Smooth muscle cell (in vitro differentiated cells): ENCODE measurements around the gene STXBP5. TPM values are rescaled to one million over a fixed set of nuclear protein-coding genes. Genes with fewer than 3 reads are reported as not detected.

Experiments
- DNase-seq: peaks from one replicate; lab custom pipeline; 2025; ENCODE audit not compliant: unreplicated experiment; lab: John Stamatoyannopoulos, UW
- H2AFZ ChIP-seq: fragments of 200-600 bp; sonication (generic); 2 replicates; pipeline ENCODE4 v1.6.0; 2016; ENCODE audit warnings: antibody characterized with exemption, low read depth, mild to moderate bottlenecking
- H3F3A ChIP-seq: fragments of 200-600 bp; sonication (generic); 2 replicates; pipeline ENCODE4 v1.6.0; 2017; ENCODE audit warnings: antibody characterized with exemption, low read depth
- H3K27ac ChIP-seq: fragments of 200-600 bp; sonication (generic); 2 replicates; pipeline ENCODE4 v1.5.1; 2016; ENCODE audit warnings: low read depth, mild to moderate bottlenecking
- H3K27me3 ChIP-seq: fragments of 200-600 bp; sonication (generic); 2 replicates; pipeline ENCODE4 v1.6.1; 2016; ENCODE audit warnings: low read depth, mild to moderate bottlenecking
- H3K36me3 ChIP-seq: fragments of 200-600 bp; sonication (generic); 2 replicates; pipeline ENCODE4 v1.5.1; 2016; ENCODE audit warnings: low read depth
- H3K4me1 ChIP-seq: fragments of 200-600 bp; sonication (generic); 2 replicates; pipeline ENCODE4 v1.5.1; 2016; ENCODE audit warnings: low read depth
- H3K4me2 ChIP-seq: fragments of 200-600 bp; sonication (generic); 2 replicates; pipeline ENCODE4 v1.6.0; 2016; ENCODE audit warnings: mild to moderate bottlenecking
- H3K4me3 ChIP-seq: fragments of 200-600 bp; sonication (generic); 2 replicates; pipeline ENCODE4 v1.5.1; 2016; ENCODE audit warnings: mild to moderate bottlenecking
- H3K79me2 ChIP-seq: fragments of 200-600 bp; sonication (generic); 2 replicates; pipeline ENCODE4 v1.6.0; 2016; ENCODE audit warnings: low read depth, mild to moderate bottlenecking
- H3K9ac ChIP-seq: fragments of 200-600 bp; sonication (generic); 2 replicates; pipeline ENCODE4 v1.6.0; 2016; ENCODE audit warnings: low read depth
- H3K9me3 ChIP-seq: fragments of 200-600 bp; sonication (generic); replicated peaks from 2 replicates; pipeline ENCODE4 v1.5.1; 2016; ENCODE audit warnings: low read depth
- H4K20me1 ChIP-seq: fragments of 200-600 bp; sonication (generic); 2 replicates; pipeline ENCODE4 v1.6.0; 2016; ENCODE audit warnings: low read depth
- CTCF ChIP-seq: fragments of 200-600 bp; sonication (generic); IDR thresholded peaks from 2 replicates; pipeline ENCODE4 v1.5.1; 2017; ENCODE audit warnings: borderline replicate concordance, mild to moderate bottlenecking, antibody characterized with exemption; ENCODE audit not compliant: insufficient read depth, poor library complexity, severe bottlenecking
- WGBS: methylation state at CpG from one replicate; pipeline ENCODE4 v1.1.7; 2016; ENCODE audit warnings: low lambda C conversion rate; 5-methylcytosine and 5-hydroxymethylcytosine counted together
- polyA plus RNA-seq: library from polyadenylated mRNA; unstranded; fragments of >200 nt; fragmentation: Nextera tagmentation; extraction: Ambion mirVana; gene quantifications from 2 replicates; pipeline ENCODE4 v1.2.1, GENCODE V29; 2016
- total RNA-seq: library from RNA; depleted of rRNA; stranded (reverse); fragments of >200 nt; gene quantifications from 2 replicates; pipeline ENCODE4 v1.2.3, GENCODE V29; 2014

Gene STXBP5
- total and polyA plus RNA-seq, 2 experiments from 2014 or later: 8.8 to 25.2 TPM

- H3K9ac ChIP-seq: no peak overlapping the region
- no peak overlapping the region for H3K4me2 ChIP-seq
- 93% methylated on average over 1 of the region's 1 CpG for WGBS
- no peaks in the 10 kb centered on the region for H3K9me3 ChIP-seq
- H3K36me3 ChIP-seq: no peaks in the 10 kb centered on the region
- no peak overlapping the region for H3K4me3 ChIP-seq
- H3K79me2 ChIP-seq: no peaks in the 10 kb centered on the region
- no peaks in the 10 kb centered on the region for H3F3A ChIP-seq
- H2AFZ ChIP-seq: no peak overlapping the region
- TF ChIP-seq CTCF: no peak
- no peaks in the 10 kb centered on the region for H4K20me1 ChIP-seq
- no peak overlapping the region for H3K27ac ChIP-seq
- H3K27me3 ChIP-seq: no peaks in the 10 kb centered on the region
- DNase-seq: no peak
- H3K4me1 ChIP-seq: no peaks in the 10 kb centered on the region
Measured at GRCh38 chr6:147341486-147341885, 137.3 kb downstream of the STXBP5 start.

- DNase-seq: no peak
- H3K4me2 ChIP-seq: no peak overlapping the region
- no peak overlapping the region for H3K9ac ChIP-seq
- 100% methylated on average over 2 of the region's 2 CpGs for WGBS
- no peak overlapping the region for H2AFZ ChIP-seq
- H3K27ac ChIP-seq: no peak overlapping the region
- no peak overlapping the region for H3K4me3 ChIP-seq
- H3K27me3 ChIP-seq: no peaks in the 10 kb centered on the region
- no peaks in the 10 kb centered on the region for H3K4me1 ChIP-seq
- no peaks in the 10 kb centered on the region for H3K36me3 ChIP-seq
- H3K79me2 ChIP-seq: no peaks in the 10 kb centered on the region
- H3F3A ChIP-seq: no peaks in the 10 kb centered on the region
- no peaks in the 10 kb centered on the region for H3K9me3 ChIP-seq
- H4K20me1 ChIP-seq: no peaks in the 10 kb centered on the region
- no peak for TF ChIP-seq CTCF
Measured at GRCh38 chr6:147345902-147346301, 141.7 kb downstream of the STXBP5 start.

GRCh38 chr6:147347179-147347881 is 143.1 kb downstream of the STXBP5 start:
- no peaks in the 10 kb centered on the region for H4K20me1 ChIP-seq
- 100% methylated on average over 2 of the region's 2 CpGs for WGBS
- no peak for TF ChIP-seq CTCF
- no peak overlapping the region for H3K9ac ChIP-seq
- H3K4me1 ChIP-seq: no peaks in the 10 kb centered on the region
- DNase-seq: no peak
- H3K4me3 ChIP-seq: no peak overlapping the region
- H3K79me2 ChIP-seq: no peaks in the 10 kb centered on the region
- H3F3A ChIP-seq: no peaks in the 10 kb centered on the region
- no peak overlapping the region for H3K27ac ChIP-seq
- H3K4me2 ChIP-seq: no peak overlapping the region
- no peaks in the 10 kb centered on the region for H3K27me3 ChIP-seq
- H2AFZ ChIP-seq: no peak overlapping the region
- H3K36me3 ChIP-seq: peaks cover 3% of the 10 kb centered on the region
- H3K9me3 ChIP-seq: no peaks in the 10 kb centered on the region

- H2AFZ ChIP-seq: no peak overlapping the region
- 90% methylated on average over 1 of the region's 1 CpG for WGBS
Measured at GRCh38 chr6:147347882-147348575, 143.8 kb downstream of the STXBP5 start.

More at GRCh38 chr6:147347882-147348575, 143.8 kb downstream of the STXBP5 start:
- no peaks in the 10 kb centered on the region for H3K79me2 ChIP-seq
- DNase-seq: no peak
- no peaks in the 10 kb centered on the region for H4K20me1 ChIP-seq
- TF ChIP-seq CTCF: no peak
- peaks cover 3% of the 10 kb centered on the region for H3K36me3 ChIP-seq
- H3K4me2 ChIP-seq: no peak overlapping the region
- H3K27ac ChIP-seq: no peak overlapping the region
- no peak overlapping the region for H3K4me3 ChIP-seq
- no peaks in the 10 kb centered on the region for H3K4me1 ChIP-seq
- H3F3A ChIP-seq: no peaks in the 10 kb centered on the region
- H3K9me3 ChIP-seq: no peaks in the 10 kb centered on the region
- H3K9ac ChIP-seq: no peak overlapping the region
- no peaks in the 10 kb centered on the region for H3K27me3 ChIP-seq
